ENCODE data around the gene ABCB8.
"Not testable (repeated sequence)": the region's sequence is repeated elsewhere in the genome, so short reads cannot be mapped to it uniquely, and the experiment has no call there.

ABCB8 gene

GRCh38 chr7:151016505-151016904 lies 11.7 kb upstream of the ABCB8 start:
- Mint-ChIP-seq H3K27me3 (no peaks in the 10 kb centered on the region), H3K27ac (peak overlapping the region; percentile 22), H3K4me1 (ENCODE audit: low read depth) (peaks cover 58% of the 10 kb centered on the region), H3K4me3 (peak overlapping the region; percentile 83), H3K9me3 (ENCODE audit: low read depth) (no peaks in the 10 kb centered on the region), H3K36me3 (no peaks in the 10 kb centered on the region)

- H3K27me3 Mint-ChIP-seq: no peaks in the 10 kb centered on the region
- no peaks in the 10 kb centered on the region for H3K9me3 Mint-ChIP-seq (ENCODE audit: low read depth)
- H3K4me1 Mint-ChIP-seq (ENCODE audit: low read depth): peaks cover 54% of the 10 kb centered on the region
- H3K36me3 Mint-ChIP-seq: no peaks in the 10 kb centered on the region
- H3K4me3 Mint-ChIP-seq: peak overlapping the region; percentile 83
- peak overlapping the region; percentile 28 for H3K27ac Mint-ChIP-seq
These were observed 11.3 kb upstream of the ABCB8 start for GRCh38 chr7:151016942-151017341.

DNA sequence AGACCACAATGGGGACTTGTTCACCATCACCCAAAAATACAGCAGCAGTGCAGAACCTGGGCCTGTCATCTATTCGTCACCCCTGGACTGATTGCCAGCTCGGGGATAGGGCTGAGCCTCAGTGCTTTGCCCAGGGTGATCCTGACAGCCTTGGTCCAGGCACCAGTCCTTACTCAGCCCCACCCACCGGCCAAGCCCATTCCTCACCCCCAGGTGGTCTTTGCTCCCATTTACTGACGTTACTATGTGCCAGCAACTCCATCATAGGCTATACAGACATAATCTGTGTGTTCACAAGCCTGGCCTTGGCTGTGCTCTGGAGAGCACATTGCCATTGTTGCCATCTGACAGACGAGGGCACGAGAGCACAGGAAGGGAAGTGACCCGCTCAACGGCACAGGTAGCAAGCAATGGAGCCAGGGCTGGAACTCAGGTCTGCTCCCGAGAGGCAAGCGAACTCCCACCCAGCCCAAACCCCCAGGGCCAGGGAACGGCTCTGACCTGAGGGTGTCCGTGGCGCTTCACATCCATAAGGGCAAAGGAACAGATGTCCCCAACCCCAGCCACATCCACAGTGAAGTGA lies 10.8 kb upstream of the ABCB8 start:
- Mint-ChIP-seq H3K27me3 (no peaks in the 10 kb centered on the region), H3K4me1 (ENCODE audit: low read depth) (peaks cover 50% of the 10 kb centered on the region), H3K36me3 (no peaks in the 10 kb centered on the region), H3K9me3 (ENCODE audit: low read depth) (no peaks in the 10 kb centered on the region), H3K4me3 (peak overlapping the region; percentile 83), H3K27ac (peak overlapping the region; percentile 24)

DNA sequence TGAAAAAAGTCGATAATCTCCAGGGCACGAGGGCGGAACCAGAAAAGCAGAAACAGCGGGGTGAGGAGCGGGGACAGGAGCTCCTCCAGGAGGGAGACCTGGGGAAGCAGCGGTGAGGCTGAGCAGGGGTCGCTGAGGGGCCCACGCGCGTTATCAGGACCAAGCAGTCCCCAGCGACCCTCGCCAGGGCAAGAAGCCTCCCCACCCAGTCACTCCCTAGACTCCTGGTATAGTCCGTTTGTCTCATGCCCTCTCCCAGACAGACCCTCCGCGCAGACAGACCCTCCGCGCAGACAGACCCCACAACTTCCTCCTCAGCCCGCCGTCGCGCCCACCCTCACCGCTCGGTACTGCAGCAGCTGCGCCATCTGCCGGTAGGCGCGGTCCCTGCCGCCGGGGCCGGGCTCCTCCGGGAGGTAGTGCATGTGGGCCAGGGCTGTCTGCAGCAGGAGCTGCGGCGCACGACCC lies 10.3 kb upstream of the ABCB8 start:
- Mint-ChIP-seq H3K27ac (peak overlapping the region; percentile 82), H3K27me3 (peaks cover 2% of the 10 kb centered on the region), H3K36me3 (no peaks in the 10 kb centered on the region), H3K4me1 (ENCODE audit: low read depth) (peaks cover 45% of the 10 kb centered on the region), H3K9me3 (ENCODE audit: low read depth) (no peaks in the 10 kb centered on the region), H3K4me3 (peak overlapping the region; percentile 83)

DNA sequence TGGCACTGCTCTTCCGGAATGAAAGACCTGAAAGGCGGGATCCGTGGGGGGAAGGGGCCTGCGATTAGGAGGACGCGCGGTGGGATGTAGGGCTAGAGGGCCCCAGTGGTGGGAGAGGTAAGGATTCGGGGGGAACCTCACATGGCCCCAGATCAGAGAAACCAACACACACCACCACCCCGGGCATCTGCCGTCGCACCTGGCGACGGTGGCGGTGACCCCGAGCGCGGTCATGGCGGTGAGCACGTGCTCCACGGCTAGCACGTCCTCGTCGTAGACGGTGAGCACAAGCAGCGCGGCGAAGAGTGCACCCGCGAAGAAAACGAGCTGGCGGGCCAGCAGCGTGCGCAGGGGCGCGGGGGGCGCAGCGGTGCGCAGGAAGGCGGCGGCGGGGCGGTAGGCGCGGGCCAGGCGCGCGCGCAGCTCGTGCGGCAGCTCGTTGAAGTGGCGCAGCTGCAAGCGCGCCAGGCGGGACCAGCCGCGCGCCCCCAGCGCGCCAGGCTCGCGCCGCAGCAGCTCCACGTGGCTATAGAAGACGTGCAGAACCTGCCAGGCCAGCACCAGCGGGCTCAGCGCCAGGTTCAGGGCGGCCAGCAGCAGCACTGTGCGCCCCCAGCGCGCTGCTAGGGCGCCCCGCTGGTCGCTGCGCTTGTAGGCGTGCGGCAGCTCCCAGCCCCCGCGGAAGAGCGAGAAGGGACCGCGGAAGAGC lies 9.7 kb upstream of the ABCB8 start:
- H3K27me3 Mint-ChIP-seq: peaks cover 2% of the 10 kb centered on the region
- H3K36me3 Mint-ChIP-seq: no peaks in the 10 kb centered on the region
- H3K4me1 Mint-ChIP-seq (ENCODE audit: low read depth): peaks cover 45% of the 10 kb centered on the region
- H3K27ac Mint-ChIP-seq: peak overlapping the region; percentile 82
- H3K4me3 Mint-ChIP-seq: peak overlapping the region; percentile 83
- H3K9me3 Mint-ChIP-seq (ENCODE audit: low read depth): no peaks in the 10 kb centered on the region

- Mint-ChIP-seq H3K4me1 (ENCODE audit: low read depth) (peaks cover 45% of the 10 kb centered on the region), H3K9me3 (ENCODE audit: low read depth) (no peaks in the 10 kb centered on the region), H3K4me3 (peak overlapping the region; percentile 69), H3K36me3 (no peaks in the 10 kb centered on the region), H3K27me3 (peaks cover 2% of the 10 kb centered on the region), H3K27ac (peak overlapping the region; percentile 81)
These were observed 9.2 kb upstream of the ABCB8 start for GRCh38 chr7:151019130-151019447.

DNA sequence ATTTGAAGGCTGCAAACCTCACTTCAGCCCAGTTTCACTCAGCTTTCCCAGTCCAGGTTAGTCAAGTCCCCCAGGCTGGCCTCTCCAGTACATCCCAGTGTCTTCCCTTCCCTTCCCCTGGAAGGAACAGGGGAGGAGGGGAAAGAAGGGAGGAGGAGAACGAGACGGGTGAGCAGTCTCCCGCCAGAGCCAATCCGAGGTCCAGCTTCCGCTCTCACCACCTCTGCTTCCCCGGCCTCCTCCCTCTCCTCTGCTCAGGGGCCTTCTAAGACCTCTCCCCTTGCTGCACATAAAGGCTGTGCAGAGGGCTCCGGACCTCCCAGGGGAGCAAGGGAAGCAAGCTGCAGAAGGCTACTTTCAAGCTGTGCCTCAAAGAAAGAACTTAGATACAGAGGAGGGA lies 8.0 kb upstream of the ABCB8 start:
- Mint-ChIP-seq H3K9me3 (ENCODE audit: low read depth) (no peaks in the 10 kb centered on the region), H3K27ac (no peak overlapping the region), H3K36me3 (no peaks in the 10 kb centered on the region), H3K27me3 (peaks cover 2% of the 10 kb centered on the region), H3K4me3 (peak overlapping the region; percentile 13), H3K4me1 (ENCODE audit: low read depth) (peaks cover 33% of the 10 kb centered on the region)

DNA sequence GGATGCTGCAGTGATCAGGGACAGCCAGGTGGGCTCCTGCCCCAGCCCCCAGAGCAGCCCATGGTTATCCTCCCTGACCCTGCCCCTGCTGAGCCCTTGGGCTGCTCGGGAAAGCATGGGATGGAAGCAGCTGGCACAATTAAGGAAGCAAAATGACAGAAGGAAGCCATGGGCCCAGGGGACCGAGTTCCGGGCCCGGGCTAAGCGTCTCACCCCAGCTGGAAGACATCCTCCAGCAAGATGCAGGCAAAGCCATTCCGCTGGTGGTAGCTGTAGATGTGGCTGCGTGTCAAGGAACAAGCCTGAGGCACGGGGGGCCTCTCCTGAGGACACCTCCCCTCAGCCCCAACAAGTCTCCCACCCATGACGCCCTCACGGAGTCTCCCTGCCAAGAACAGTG lies 5.0 kb upstream of the ABCB8 start:
- H3K4me3 Mint-ChIP-seq: no peak overlapping the region
- H3K27me3 Mint-ChIP-seq: peaks cover 2% of the 10 kb centered on the region
- H3K27ac Mint-ChIP-seq: no peak overlapping the region
- H3K4me1 Mint-ChIP-seq (ENCODE audit: low read depth): peaks cover 18% of the 10 kb centered on the region
- H3K36me3 Mint-ChIP-seq: no peaks in the 10 kb centered on the region
- H3K9me3 Mint-ChIP-seq (ENCODE audit: low read depth): no peaks in the 10 kb centered on the region

- no peak within 1 kb of the TSS for H3K4me3 Mint-ChIP-seq
- no peaks in the 10 kb centered on the region for H3K9me3 Mint-ChIP-seq (ENCODE audit: low read depth)
- H3K27ac Mint-ChIP-seq: no peak within 1 kb of the TSS
- peaks cover 20% of the 10 kb centered on the region for H3K4me1 Mint-ChIP-seq (ENCODE audit: low read depth)
- peaks cover 2% of the 10 kb centered on the region for H3K27me3 Mint-ChIP-seq
- H3K36me3 Mint-ChIP-seq: no peaks in the 10 kb centered on the region
These were observed 3.7 kb upstream of the ABCB8 start, which contains the start of gene ATG9B for GRCh38 chr7:151024435-151025056. Gene ATG9B (minus strand): TSS chr7:151024494. CDS start chr7:151024423, 71 bp downstream.

GRCh38 chr7:151025924-151026671 lies 2.2 kb upstream of the ABCB8 start:
- H3K4me3 Mint-ChIP-seq: peak overlapping the region; percentile 4

GRCh38 chr7:151026771-151027727 lies 1.2 kb upstream of the ABCB8 start:
- H3K36me3 Mint-ChIP-seq; H3K9me3 Mint-ChIP-seq (ENCODE audit: low read depth); H3K27me3 Mint-ChIP-seq: not testable (repeated sequence)
- Mint-ChIP-seq H3K27ac (peak overlapping the region; percentile 96), H3K4me1 (ENCODE audit: low read depth) (peaks cover 23% of the 10 kb centered on the region), H3K4me3 (peak overlapping the region; percentile 95)

More at GRCh38 chr7:151025924-151026671, 2.2 kb upstream of the ABCB8 start:
- H3K36me3 Mint-ChIP-seq: no peaks in the 10 kb centered on the region
- H3K9me3 Mint-ChIP-seq (ENCODE audit: low read depth): no peaks in the 10 kb centered on the region
- no peak overlapping the region for H3K27ac Mint-ChIP-seq
- peaks cover 22% of the 10 kb centered on the region for H3K4me1 Mint-ChIP-seq (ENCODE audit: low read depth)
- peaks cover 2% of the 10 kb centered on the region for H3K27me3 Mint-ChIP-seq

DNA sequence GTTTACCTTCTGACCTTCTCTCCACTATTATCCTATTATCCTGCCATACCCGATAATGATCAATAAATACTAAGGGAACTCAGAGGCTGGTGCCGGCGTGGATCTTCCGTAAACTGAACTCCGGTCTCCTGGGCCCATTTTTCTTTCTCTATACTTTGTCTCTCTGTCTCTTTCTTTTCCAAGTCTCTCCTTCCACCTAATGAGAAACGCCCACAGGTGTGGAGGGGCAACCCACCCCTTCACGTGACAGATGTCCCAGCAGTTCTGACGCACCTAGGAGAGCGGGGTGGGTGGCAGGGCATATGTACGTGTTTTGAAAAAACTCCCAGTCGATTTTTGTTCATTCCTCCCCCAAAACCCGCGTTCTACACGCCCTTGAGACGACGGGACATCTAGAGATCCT lies 521 bp upstream of the ABCB8 start:
- not testable (repeated sequence) for H3K27me3 Mint-ChIP-seq; H3K9me3 Mint-ChIP-seq (ENCODE audit: low read depth); H3K36me3 Mint-ChIP-seq
- Mint-ChIP-seq H3K27ac (peak overlapping the region; percentile 96), H3K4me3 (peak overlapping the region; percentile 95), H3K4me1 (ENCODE audit: low read depth) (peaks cover 23% of the 10 kb centered on the region)

DNA sequence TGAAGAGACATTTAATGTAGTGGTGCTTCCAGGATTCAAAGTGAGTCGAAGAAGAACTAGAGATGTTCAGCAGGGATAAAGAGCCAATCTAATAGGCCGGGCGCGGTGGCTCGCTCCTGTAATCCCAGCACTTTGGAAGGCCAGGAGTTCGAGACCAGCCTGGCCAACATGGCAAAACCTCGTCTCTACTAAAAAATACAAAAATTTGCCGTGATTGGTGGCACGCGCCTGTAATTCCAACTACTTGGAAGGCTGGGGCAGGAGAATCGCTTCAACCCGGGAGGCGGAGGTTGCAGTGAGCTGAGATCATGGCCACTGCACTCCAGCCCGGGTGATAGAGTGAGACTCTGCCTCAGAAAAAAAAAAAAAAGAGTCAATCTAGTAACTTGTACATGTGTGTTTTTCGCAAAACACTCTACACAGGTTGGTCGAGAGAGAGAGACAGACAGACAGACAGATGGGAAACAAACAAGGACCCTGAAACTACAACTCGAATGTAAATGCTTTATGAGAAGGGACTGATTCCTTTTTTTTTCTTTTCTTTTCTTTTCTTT lies 775 bp downstream of the ABCB8 start:
- H3K36me3 Mint-ChIP-seq: no peaks in the 10 kb centered on the region
- H3K9me3 Mint-ChIP-seq (ENCODE audit: low read depth): no peaks in the 10 kb centered on the region
- peak overlapping the region; percentile 95 for H3K4me3 Mint-ChIP-seq
- H3K27ac Mint-ChIP-seq: peak overlapping the region; percentile 96
- H3K4me1 Mint-ChIP-seq (ENCODE audit: low read depth): peaks cover 23% of the 10 kb centered on the region
- no peaks in the 10 kb centered on the region for H3K27me3 Mint-ChIP-seq

DNA sequence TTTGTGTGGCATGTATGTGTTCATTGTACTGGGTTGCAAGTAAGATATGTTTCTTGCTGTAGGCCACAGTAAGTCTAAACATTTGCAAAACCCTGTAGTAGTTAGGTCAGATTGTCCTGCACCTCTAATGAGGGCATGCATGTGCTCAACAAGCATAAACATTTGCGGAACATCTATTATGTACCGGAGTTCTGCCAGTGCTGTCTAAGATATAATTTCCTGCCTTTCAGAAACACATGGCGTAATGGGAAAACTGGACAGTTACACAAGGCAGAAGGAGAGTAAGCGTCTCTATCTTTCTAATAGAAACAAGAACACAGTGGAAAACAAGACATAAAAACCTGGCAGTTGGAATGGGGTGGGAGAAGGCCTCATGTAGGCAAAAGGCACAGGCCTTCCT lies 2.8 kb downstream of the ABCB8 start:
- Mint-ChIP-seq H3K4me3 (no peak overlapping the region), H3K36me3 (no peaks in the 10 kb centered on the region), H3K27ac (no peak overlapping the region), H3K4me1 (ENCODE audit: low read depth) (peaks cover 23% of the 10 kb centered on the region), H3K27me3 (no peaks in the 10 kb centered on the region), H3K9me3 (ENCODE audit: low read depth) (no peaks in the 10 kb centered on the region)
